IPS DF 4.7 (cell line): Measurements from ENCODE around the gene NAPSA.
"Not testable (repeated sequence)": the region's sequence is repeated elsewhere in the genome, so short reads cannot be mapped to it uniquely, and the experiment has no call there.

ENCODE experiments used
- DNase-seq: peaks from one replicate; pipeline ENCODE4 v3.0.0-alpha.2; 2013; ENCODE audit warnings: low spot score; ENCODE audit errors: extremely low read depth

Gene NAPSA

GRCh38 chr19:50365434-50366306, at the start of gene NAPSA:
NAPSA (minus strand) TSS chr19:50365639; CDS start chr19:50365621, 18 bp downstream.
- DNase-seq: no peak

- no peak for DNase-seq
Observed at GRCh38 chr19:50413531-50413930, 48.1 kb upstream of the NAPSA start.

GRCh38 chr19:50413096-50413495, 47.7 kb upstream of the NAPSA start:
- DNase-seq: no peak

GRCh38 chr19:50412419-50412818, 47.0 kb upstream of the NAPSA start:
- DNase-seq: no peak

GRCh38 chr19:50410109-50410508, 44.7 kb upstream of the NAPSA start:
- DNase-seq: no peak

GRCh38 chr19:50409347-50409746, 43.9 kb upstream of the NAPSA start:
- DNase-seq: no peak

GRCh38 chr19:50406829-50407228, 41.4 kb upstream of the NAPSA start:
- no peak for DNase-seq

GRCh38 chr19:50406156-50406820, 40.8 kb upstream of the NAPSA start:
- DNase-seq: no peak

GRCh38 chr19:50402544-50403301, 37.3 kb upstream of the NAPSA start:
- DNase-seq: no peak

- DNase-seq: no peak
Observed at GRCh38 chr19:50401605-50402450, 36.4 kb upstream of the NAPSA start.

GRCh38 chr19:50399368-50399745, 33.9 kb upstream of the NAPSA start:
- DNase-seq: no peak

GRCh38 chr19:50398675-50399367, 33.4 kb upstream of the NAPSA start:
- DNase-seq: no peak

- no peak for DNase-seq
Observed at GRCh38 chr19:50394017-50394416, 28.6 kb upstream of the NAPSA start.

GRCh38 chr19:50393589-50393988, 28.1 kb upstream of the NAPSA start:
- DNase-seq: no peak

- DNase-seq: no peak
Observed at GRCh38 chr19:50392759-50393158, 27.3 kb upstream of the NAPSA start.

- DNase-seq: not testable (repeated sequence)
Observed at GRCh38 chr19:50390952-50391351, 25.5 kb upstream of the NAPSA start.

GRCh38 chr19:50390295-50390694, 24.9 kb upstream of the NAPSA start:
- not testable (repeated sequence) for DNase-seq

GRCh38 chr19:50387868-50388245, 22.4 kb upstream of the NAPSA start:
- no peak for DNase-seq

GRCh38 chr19:50387176-50387867, 21.9 kb upstream of the NAPSA start:
- DNase-seq: no peak
